Stimulated activated CD4-positive, alpha-beta T cell treated with anti-CD3 and anti-CD28 coated beads, Interleukin-12 subunit alpha, Interleukin-12 subunit beta, amount 100 ng/mL, for 48 hours (primary cell): ENCODE data around the gene HIKESHI.

Experiments
- DNase-seq, 3 donors: peaks; one replicate each; pipeline ENCODE4 v3.0.0-alpha.2; 2020; ENCODE audit warnings: low read depth in 2 of 3, low spot score in 1 of 3

The HIKESHI gene

DNA sequence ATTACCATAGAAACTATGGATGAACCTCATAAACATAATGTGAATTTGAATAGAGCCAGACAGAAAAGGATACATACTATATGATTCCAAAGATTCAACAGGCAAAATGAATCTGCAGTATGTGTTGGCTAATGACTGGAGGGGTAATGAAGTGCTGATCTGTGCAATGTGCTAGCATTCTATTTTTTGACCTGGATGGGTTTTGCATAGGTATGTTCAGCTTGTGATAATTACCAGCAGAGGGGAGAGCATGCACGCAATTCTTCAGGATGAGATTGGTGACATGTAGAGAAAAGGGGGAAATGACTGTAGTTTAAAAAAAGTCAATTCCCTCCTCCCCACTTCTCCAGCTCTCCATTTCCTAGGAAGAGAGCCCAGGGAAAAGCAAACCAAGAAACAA is 72.0 kb downstream of the HIKESHI start:
- no peak for DNase-seq

DNA sequence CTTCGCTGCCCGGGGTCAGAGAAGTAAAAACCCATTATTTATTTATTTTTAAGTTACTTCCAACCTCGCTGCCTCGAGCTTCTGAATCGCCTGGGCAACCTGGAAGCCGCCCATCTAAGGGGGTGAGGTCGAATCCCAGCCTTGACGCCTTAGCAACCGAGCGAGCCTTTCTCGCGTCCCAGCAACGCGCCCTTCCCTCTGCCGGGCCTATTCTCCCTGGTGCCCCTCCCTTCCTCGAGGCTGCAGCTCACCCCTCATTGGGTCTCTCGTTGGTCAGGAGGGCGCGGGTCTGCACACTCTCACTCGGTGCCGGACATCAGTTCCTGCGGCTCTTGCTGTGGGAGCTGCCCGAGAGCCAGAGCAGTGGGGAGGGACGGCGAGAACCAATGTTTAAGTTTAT is 72.5 kb downstream of the HIKESHI start, which contains the start of gene CCDC81:
Gene CCDC81 (plus strand): TSS at position 302 of the 400 bp plus-strand sequence. CDS start 277 bp downstream, outside the sequence.
- DNase-seq, result no peak

DNA sequence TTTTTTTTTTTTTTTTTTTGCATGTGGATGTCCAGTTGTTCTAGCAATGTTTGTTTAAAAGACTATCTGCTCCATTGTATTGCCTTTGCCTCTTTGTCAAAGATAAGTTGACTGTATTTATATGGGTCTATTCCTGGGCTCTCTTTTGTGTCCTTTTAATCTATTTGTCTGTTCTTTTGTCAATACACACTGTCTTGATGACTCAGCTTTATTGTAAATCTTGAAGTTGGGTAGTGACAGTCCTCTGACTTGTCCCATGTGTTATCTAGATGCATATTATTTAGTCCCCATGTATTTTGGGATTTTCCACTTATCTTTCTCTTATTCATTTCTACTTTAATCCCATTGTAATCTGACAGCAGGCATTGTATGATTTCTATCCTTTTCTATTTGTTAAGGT is 75.9 kb downstream of the HIKESHI start:
- no peak for DNase-seq

DNA sequence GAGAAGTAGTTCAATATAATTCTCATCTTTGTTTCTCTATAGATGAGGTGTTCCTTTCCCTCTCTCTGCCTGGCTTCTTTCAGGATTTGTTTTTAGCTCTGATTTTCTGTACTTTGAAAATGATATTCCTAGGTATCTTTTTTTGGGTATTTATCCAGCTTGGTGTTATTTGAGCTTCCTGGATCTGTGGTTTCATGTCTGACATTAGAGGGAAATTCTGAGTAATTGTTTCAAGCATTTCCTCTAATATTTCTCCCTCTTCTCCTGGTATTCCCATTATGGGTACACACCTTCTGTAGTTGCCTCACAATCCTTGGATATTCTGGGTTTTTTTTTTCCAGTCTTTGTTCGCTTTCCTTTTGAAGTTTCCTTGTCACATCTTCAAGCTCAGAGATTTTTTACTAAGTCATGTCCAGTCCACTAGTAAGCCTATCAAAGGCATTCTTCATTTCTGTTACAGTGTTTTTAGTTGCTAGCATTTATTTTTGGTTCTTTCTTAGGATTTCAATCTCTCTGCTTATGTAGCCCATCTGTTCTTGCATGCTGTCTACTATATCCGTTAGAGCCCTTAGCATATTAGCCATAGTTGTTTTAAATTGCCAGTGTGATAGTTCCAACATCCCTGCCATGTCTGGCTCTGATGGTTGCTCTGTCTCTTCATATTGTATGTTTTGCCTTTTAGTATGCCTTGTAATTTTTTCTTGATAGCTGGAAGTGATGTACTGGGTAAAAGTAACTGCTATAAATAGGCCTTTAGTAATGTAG is 78.4 kb downstream of the HIKESHI start:
- DNase-seq, result no peak

DNA sequence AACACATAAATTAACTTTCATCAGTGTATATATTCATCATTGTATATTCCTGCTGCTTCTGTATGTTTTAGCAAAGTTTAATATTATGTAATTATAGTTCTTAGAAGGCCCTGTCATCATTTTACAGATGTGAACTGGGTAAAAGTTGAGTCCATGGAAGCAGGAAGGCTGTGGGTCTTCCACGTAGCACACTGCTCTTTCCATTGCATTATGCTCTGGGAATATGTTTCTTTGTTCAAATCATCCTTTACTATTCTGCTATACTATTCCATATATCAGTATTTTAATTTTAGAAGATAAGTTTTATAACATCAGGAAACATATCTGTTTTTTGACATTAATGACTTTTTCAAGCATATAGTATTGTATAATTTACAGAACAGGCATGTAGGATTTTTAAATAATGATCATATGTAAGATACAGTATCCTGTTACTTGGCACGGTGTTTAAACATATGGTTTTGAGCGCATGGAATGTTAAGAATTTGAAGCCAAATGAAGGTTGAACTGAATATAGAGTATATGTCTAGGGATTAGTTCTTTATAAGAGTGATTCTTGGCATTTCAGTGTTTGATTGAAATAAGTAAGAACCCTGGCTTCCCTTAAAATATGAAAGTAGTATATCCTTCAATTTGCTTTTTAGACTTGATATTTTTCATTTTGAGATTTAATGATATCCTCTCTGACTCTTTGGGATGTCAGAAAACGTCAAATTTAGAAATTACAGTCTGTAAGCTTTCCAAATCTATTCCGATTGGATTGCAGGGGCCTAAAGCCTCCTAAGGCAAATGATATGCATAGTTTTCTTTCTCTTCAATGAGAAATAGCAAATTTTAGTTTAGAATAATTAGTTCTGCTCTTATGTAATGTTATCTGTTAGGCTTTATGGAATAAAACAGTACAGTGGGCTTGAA is 81.3 kb downstream of the HIKESHI start:
- DNase-seq, result no peak

DNA sequence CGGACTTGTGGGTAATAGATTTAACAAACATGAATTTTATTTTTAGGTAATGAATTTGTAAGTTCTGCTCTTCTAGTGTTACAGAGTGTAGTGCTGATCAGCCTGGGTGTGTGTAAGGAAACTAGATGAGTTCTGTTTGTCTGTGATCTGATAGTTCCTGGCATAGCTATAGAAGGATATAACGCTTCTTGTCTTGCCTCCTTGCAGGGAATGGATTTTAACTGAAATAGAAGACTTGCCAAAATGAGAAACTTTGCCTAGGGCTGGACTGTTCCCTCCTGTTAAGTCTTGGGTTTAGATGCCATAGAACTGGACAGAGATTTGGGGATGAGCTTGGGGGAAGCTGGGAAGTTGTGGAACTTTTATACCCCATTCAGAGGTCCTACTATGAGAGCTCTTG is 84.2 kb downstream of the HIKESHI start:
- no peak for DNase-seq

DNA sequence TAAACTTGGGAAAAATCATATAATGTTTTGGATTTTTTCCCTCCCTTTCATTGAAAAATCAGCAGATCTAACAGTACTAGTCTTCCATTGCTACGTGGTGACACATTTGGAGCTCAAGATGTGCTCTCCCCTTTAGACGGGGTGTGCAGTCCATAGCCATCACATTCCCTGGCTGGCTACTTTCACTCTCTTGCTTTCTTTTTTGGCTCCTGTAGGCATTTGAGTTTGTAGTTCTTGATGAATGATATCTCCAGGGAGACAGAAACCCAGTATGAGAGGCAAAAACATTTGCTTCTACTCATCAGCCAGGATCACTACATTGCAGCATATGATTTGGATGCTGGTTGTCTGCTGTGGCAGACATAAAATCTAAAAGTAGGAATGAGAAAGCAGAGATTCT is 84.7 kb downstream of the HIKESHI start:
- DNase-seq, result no peak

DNA sequence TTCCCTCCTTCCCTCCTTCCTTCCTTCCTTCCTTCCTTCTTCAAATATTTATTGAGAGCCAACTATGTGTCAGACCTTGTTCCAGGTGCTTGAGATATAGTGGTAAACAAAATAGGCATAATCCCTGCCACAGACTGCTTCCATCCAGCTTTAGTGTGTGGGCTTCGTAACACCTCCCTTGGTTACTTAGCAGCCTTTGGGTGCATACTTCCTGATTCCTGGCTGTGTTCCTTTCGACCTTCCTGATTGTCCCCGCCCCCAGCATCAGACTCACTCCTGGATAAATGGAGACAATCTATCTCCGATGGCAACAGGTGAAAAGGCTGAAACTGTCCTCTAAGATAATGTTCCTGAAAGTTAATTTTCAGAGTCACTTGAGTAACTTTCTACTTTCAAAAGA is 86.2 kb downstream of the HIKESHI start:
- DNase-seq, result no peak

DNA sequence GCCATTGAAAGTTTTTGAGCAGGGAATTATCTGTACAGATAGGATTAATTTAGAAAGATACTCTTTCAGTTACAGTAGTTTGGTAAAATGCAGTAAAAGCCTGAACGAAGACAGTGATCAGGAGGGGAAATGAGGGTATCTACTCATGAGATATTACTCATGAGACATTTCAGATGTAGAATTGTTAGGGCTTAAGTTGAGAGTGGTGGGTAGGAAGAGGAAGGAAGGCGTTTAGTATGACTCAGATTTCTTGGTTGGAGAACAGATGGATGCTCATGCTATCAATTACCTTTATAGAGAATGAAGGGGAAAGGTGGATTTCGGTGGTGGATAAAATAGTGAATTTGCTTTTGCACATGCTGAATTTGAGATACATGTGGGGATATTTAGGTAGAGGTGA is 88.4 kb downstream of the HIKESHI start:
- DNase-seq, result no peak

DNA sequence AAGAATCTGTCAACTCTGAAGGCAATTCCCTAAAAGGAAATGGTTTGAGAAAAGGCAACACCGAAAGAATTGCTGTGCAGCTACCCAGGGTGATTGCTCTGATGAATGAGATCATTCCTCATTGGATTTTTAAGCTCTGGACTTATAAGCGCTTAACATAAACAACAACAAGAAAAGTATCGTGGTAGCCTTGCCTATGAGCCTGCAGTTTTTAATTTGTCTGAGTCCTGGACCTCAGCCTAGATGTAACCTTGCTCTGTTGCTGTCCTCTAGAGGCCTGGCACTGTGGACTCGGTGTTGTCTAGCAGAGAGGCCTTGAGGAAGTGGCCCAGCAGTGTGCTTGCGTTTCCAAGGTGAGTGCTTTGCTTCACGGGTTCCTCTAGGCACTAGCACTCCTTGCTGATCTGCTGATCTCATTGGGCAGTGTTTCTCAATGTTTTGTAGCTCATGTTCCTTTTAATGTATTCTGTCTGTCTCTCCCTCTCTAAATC is 93.1 kb downstream of the HIKESHI start:
- no peak for DNase-seq
